Natural killer cell (primary cell): ENCODE measurements around the gene SRD5A2. TPM values are rescaled to one million over a fixed set of nuclear protein-coding genes. Genes with fewer than 3 reads are reported as not detected.

Source experiments
- ATAC-seq, 3 donors: fragments of 150-1000 bp in 2 of 3; fragments of 200-7000 bp in 1 of 3; cut with Tn5 transposase; 1 replicate in 1 of 3; 2 replicates in 2 of 3; pipeline ENCODE4 v1.10.0; 2021; ENCODE audit warnings: mild to moderate bottlenecking in 2 of 3, moderate library complexity in 2 of 3
- DNase-seq, 2 donors: peaks; one replicate each; pipeline versions ENCODE4 v3.0.0 to v3.0.0-alpha.2; 2013 to 2021; ENCODE audit warnings: mixed read lengths in 1 of 2
- H3K27ac ChIP-seq: one replicate; pipeline ENCODE4 v1.5.1; 2013; ENCODE audit warnings: mild to moderate bottlenecking, low read length
- H3K27me3 ChIP-seq: one replicate; pipeline ENCODE4 v1.6.1; 2013; ENCODE audit warnings: low read length; ENCODE audit not compliant: control insufficient read depth, insufficient read depth
- H3K36me3 ChIP-seq: one replicate; pipeline ENCODE4 v1.6.1; 2013; ENCODE audit warnings: low read length; ENCODE audit not compliant: control insufficient read depth, insufficient read depth
- H3K4me1 ChIP-seq: one replicate; pipeline ENCODE4 v1.6.1; 2013; ENCODE audit warnings: low read length; ENCODE audit not compliant: control insufficient read depth, insufficient read depth
- H3K4me3 ChIP-seq: one replicate; pipeline ENCODE4 v1.5.1; 2013; ENCODE audit warnings: low read length
- H3K9me3 ChIP-seq: one replicate; pipeline ENCODE4 v1.6.1; 2013; ENCODE audit warnings: low read length; ENCODE audit not compliant: control insufficient read depth, insufficient read depth
- H3K27ac Mint-ChIP-seq, 2 donors: one replicate each; pipeline ENCODE4 v1.8.0; 2022; ENCODE audit warnings: mild to moderate bottlenecking in 2 of 2, mixed read lengths in 2 of 2, moderate library complexity in 1 of 2
- H3K27me3 Mint-ChIP-seq, 2 donors: one replicate each; pipeline ENCODE4 v1.8.0; 2022; ENCODE audit warnings: low read depth in 2 of 2, mixed read lengths in 2 of 2
- H3K36me3 Mint-ChIP-seq: one replicate; pipeline ENCODE4 v1.8.0; 2022; ENCODE audit warnings: mixed read lengths
- H3K4me1 Mint-ChIP-seq, 2 donors: one replicate each; pipeline ENCODE4 v1.8.0; 2022; ENCODE audit warnings: mixed read lengths in 2 of 2
- H3K4me3 Mint-ChIP-seq: one replicate; pipeline ENCODE4 v1.8.0; 2022; ENCODE audit warnings: mild to moderate bottlenecking, moderate library complexity, mixed read lengths
- H3K9me3 Mint-ChIP-seq, 2 donors: one replicate each; pipeline ENCODE4 v1.8.0; 2022; ENCODE audit warnings: mixed read lengths in 2 of 2
- WGBS: methylation state at CpG from one replicate; pipeline ENCODE4 v1.1.7; 2013; ENCODE audit warnings: missing lambda C conversion rate; ENCODE audit not compliant: insufficient coverage; 5-methylcytosine and 5-hydroxymethylcytosine counted together
- intact Hi-C: fragments of 100-400 bp; cut with micrococcal nuclease; formaldehyde crosslinking; loops from one replicate; pipeline ENCODE4 v1.14.2; 2022
- total RNA-seq, 4 donors: library from RNA; stranded (reverse); fragments of 120-200 nt in 1 of 4; gene quantifications; one replicate each; pipeline versions ENCODE4 v1.2.3 to v1.2.4, GENCODE V29; 2013 to 2022
- TF ChIP-seq, protein P1 (sequence below): fragments of 200-600 bp; IDR thresholded peaks from one replicate; pipeline ENCODE4 v1.8.0; 2022; ENCODE audit warnings: antibody characterized with exemption

SRD5A2 gene
- total RNA-seq, 3 donors from 2014 or later (not counting 1 experiment from before 2014, with no cell fraction given) = not detected

DNA sequence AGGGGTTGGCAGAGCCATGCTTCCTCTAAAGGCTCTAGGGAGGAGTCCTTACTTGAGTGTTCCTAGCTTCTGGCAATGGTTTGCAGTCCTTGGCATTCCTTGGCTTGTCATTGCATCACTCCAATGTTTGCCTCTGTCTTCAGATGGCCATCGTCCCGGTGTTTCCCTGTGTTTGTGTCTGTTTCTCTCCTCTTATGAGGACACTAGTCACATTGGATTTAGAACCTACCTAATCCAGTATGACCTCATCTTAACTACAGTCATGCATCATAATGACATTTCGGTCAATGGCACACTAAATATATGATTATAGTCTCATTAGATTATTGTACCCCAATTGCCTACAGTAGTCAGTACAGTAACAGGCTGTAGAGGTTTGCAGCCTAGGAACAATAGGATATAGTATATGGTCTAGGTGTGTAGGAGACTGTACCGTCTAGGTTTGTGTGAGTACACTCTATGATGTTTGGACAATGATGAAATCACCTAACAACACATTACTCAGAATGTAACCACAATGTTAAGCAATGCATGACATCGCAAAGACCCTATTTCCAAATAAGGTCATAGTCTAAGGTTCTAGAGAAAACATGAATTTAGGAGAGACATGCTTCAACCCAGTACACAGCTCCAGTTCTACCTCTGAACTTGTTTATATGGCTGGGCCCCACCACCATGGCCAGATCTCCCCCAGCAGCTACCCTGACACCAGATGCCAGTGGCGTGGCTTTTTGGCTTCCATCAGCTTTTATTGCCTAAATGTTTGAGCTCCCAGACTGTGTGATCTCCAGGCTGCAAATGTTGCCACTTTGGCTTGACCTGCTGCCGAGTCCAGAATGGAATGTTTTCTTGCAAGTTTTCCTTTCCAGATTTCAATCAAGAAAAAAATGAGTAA lies 22.1 kb downstream of the SRD5A2 start:
- Mint-ChIP-seq H3K27me3 (peaks cover 3 to 6% of the 10 kb centered on the region in 2 donors), H3K4me1 (no peaks in the 10 kb centered on the region), H3K36me3 (no peaks in the 10 kb centered on the region), H3K9me3 (peaks cover 4% of the 10 kb centered on the region in 2 donors), H3K4me3 (no peak overlapping the region), H3K27ac (no peak overlapping the region)
- H3K9me3 ChIP-seq = no peaks in the 10 kb centered on the region
- H3K4me3 ChIP-seq = no peak overlapping the region
- intact Hi-C loops = no loop called here
- DNase-seq (no peak), ATAC-seq (no peak)
- no peaks in the 10 kb centered on the region for H3K36me3 ChIP-seq
- 80% methylated on average over 5 of the region's 7 CpGs for WGBS
- H3K27me3 ChIP-seq = peaks cover 2% of the 10 kb centered on the region
- no peak overlapping the region for H3K27ac ChIP-seq
- TF ChIP-seq, protein P1, sequence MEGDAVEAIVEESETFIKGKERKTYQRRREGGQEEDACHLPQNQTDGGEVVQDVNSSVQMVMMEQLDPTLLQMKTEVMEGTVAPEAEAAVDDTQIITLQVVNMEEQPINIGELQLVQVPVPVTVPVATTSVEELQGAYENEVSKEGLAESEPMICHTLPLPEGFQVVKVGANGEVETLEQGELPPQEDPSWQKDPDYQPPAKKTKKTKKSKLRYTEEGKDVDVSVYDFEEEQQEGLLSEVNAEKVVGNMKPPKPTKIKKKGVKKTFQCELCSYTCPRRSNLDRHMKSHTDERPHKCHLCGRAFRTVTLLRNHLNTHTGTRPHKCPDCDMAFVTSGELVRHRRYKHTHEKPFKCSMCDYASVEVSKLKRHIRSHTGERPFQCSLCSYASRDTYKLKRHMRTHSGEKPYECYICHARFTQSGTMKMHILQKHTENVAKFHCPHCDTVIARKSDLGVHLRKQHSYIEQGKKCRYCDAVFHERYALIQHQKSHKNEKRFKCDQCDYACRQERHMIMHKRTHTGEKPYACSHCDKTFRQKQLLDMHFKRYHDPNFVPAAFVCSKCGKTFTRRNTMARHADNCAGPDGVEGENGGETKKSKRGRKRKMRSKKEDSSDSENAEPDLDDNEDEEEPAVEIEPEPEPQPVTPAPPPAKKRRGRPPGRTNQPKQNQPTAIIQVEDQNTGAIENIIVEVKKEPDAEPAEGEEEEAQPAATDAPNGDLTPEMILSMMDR = no peak
- H3K4me1 ChIP-seq = no peaks in the 10 kb centered on the region

DNA sequence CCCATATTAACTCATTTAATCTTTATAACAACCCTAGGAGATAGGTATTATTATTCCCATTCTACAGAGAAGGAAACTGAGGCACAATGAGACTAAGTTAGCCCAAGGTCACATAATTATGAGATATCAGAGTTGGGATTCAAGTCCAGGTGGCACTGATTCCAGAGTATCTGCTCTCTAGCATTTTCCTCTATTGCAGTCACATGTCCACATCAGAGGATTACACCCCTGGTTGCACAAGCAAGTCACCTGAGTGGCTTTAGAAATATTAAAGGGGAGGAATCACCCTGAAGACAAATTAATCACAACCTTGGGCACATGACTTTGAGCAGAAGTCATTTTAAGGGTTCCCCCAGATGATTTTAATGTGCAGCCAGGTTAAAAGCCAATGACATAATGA lies 23.8 kb downstream of the SRD5A2 start:
- ATAC-seq = no peak

DNA sequence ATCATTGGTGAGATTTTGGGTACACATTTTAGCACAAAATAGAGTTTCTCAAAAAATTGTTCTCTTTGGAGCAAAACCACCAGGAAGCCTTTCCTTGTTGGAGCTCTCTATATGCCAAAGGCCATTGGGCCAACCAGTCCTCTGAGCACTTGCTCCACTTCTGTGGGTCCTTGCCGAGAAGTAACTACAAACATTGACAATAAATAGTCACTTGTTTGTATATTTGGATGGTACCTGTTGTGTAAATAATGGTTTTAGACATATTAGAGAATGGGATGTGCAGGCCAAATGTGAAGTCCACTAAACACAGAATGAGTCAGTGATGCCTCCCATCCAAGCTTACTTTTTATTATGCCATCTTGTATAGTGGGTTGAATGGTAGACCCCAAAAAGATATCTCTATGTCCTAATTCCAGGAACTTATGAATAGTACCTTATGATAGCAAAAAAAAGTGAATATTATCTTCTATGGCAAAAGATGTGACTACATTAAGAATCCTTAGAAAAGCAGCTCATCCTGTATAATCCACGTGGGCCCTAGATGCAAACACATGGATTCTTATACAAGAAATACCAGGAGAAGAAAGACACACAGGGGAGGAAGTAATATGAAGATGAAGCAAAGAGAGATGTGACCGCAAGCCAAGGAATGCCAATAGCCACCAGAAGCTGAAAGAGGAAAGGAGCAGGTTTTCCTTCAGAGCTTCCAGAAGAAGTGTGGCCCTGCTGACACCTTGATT lies 24.6 kb downstream of the SRD5A2 start:
- TF ChIP-seq, protein P1 = no peak
- H3K27ac ChIP-seq = no peak overlapping the region
- H3K9me3 Mint-ChIP-seq = peaks cover 9 to 12% of the 10 kb centered on the region in 2 donors
- no peaks in the 10 kb centered on the region for H3K4me1 ChIP-seq
- H3K9me3 ChIP-seq = no peaks in the 10 kb centered on the region
- H3K4me3 Mint-ChIP-seq = no peak overlapping the region
- H3K4me1 Mint-ChIP-seq = no peaks in the 10 kb centered on the region
- intact Hi-C loops = no loop called here
- DNase-seq (no peak), ATAC-seq (no peak)
- peaks cover 0 to 6% of the 10 kb centered on the region in 2 donors for H3K27me3 Mint-ChIP-seq
- WGBS = 75% methylated on average over 2 of the region's 3 CpGs
- H3K4me3 ChIP-seq = no peak overlapping the region
- no peaks in the 10 kb centered on the region for H3K36me3 Mint-ChIP-seq
- no peaks in the 10 kb centered on the region for H3K36me3 ChIP-seq
- H3K27ac Mint-ChIP-seq = no peak overlapping the region
- H3K27me3 ChIP-seq = peaks cover 2% of the 10 kb centered on the region

More for the DNA sequence above, 23.8 kb downstream of the SRD5A2 start:
- Mint-ChIP-seq H3K4me1 (no peaks in the 10 kb centered on the region), H3K9me3 (peaks cover 9 to 12% of the 10 kb centered on the region in 2 donors), H3K27ac (no peak overlapping the region), H3K4me3 (no peak overlapping the region), H3K27me3 (peaks cover 0 to 6% of the 10 kb centered on the region in 2 donors), H3K36me3 (no peaks in the 10 kb centered on the region)
- Histone ChIP-seq H3K4me3 (no peak overlapping the region), H3K36me3 (no peaks in the 10 kb centered on the region), H3K27me3 (peaks cover 2% of the 10 kb centered on the region), H3K9me3 (no peaks in the 10 kb centered on the region), H3K27ac (no peak overlapping the region), H3K4me1 (no peaks in the 10 kb centered on the region)
- no peak for DNase-seq
- intact Hi-C loops = no loop called here
- TF ChIP-seq, protein P1 = no peak
